GM13977 (cell line): ENCODE data around the gene OSCP1.

Experiments
- DNase-seq: peaks from one replicate; pipeline ENCODE4 v3.0.0; 2012; ENCODE audit warnings: low spot score
- CTCF ChIP-seq: IDR thresholded peaks from 2 replicates; pipeline ENCODE4 v1.5.1; 2012; ENCODE audit warnings: mild to moderate bottlenecking, control low read depth; ENCODE audit not compliant: insufficient read depth; ENCODE audit errors: extremely low read depth, missing control alignments
- in situ Hi-C: fragments of 300-500 bp; cut with MboI; formaldehyde crosslinking; loops from one replicate; pipeline ENCODE4 v1.12.0; 2022; ENCODE audit warnings: low sequenced_read_pairs, low pct_unique_long_range_greater_than_20kb, mixed read lengths, inconsistent platforms; ENCODE audit not compliant: unreplicated experiment

Gene OSCP1

GRCh38 chr1:36385410-36386264 is 64.6 kb downstream of the OSCP1 start, which contains the start of gene STK40:
TSS of gene STK40 (minus strand) at chr1:36385924. CDS start at chr1:36361332, 24,592 bp downstream.
- no peak for TF ChIP-seq CTCF
- in situ Hi-C loops, result no loop called here
- DNase-seq, result peak; percentile 97

GRCh38 chr1:36384542-36385409 is 65.5 kb downstream of the OSCP1 start:
- DNase-seq, result no peak
- in situ Hi-C loops, result no loop called here
- TF ChIP-seq CTCF, result no peak

GRCh38 chr1:36383240-36383639 is 67.0 kb downstream of the OSCP1 start:
- no peak for DNase-seq
- TF ChIP-seq CTCF, result no peak
- in situ Hi-C loops, result no loop called here

- in situ Hi-C loops, result no loop called here
- TF ChIP-seq CTCF, result no peak
- no peak for DNase-seq
These were observed 67.6 kb downstream of the OSCP1 start for GRCh38 chr1:36382669-36383068.

- TF ChIP-seq CTCF, result no peak
- in situ Hi-C loops, result no loop called here
- DNase-seq, result no peak
These were observed 68.0 kb downstream of the OSCP1 start for GRCh38 chr1:36382231-36382630.

- no peak for TF ChIP-seq CTCF
- no peak for DNase-seq
- in situ Hi-C loops, result no loop called here
These were observed 68.8 kb downstream of the OSCP1 start for GRCh38 chr1:36381405-36381804.
